Fibroblast of skin of abdomen (primary cell): ENCODE data around the gene TBX3.

ENCODE experiments used
- DNase-seq: peaks from one replicate; pipeline ENCODE4 v3.0.0-alpha.2; 2013

Gene TBX3

DNA sequence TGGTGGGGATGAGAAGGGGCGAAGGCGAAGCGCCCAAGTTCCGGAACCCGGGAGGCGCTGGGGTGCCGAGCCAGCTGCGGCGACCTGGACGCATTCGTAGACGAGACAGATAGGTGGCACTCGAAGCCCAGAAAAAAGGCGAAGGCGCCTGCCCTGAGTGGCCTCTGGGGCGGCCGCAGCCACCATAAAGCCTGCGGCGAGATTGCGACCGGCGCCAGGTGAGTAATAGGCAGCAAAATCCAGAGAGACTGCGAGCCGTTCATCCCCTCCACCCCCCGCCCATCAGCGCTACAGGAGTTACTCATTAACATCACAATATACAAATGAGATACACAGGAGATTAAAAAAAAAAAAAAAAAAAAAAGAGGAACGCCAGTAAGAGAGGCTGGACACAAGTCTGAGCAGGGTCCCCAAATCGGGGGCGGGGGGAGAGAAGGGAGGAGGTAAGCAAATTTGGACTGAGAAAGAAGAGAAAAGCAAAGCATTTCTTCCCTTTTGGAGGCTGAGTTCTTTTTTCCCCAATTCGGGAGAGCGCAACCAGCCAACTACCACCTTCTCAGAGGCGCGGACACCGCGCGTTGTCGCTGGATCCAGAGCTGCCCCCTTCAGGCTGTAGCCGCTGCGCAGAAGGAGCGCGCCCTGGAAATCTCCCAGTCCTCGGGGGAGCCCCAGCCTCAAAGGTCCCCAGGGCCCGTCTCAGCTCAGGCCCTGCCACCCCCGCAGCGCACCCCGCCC, 15.7 kb downstream of the TBX3 start:
- DNase-seq = peak; percentile 88

DNA sequence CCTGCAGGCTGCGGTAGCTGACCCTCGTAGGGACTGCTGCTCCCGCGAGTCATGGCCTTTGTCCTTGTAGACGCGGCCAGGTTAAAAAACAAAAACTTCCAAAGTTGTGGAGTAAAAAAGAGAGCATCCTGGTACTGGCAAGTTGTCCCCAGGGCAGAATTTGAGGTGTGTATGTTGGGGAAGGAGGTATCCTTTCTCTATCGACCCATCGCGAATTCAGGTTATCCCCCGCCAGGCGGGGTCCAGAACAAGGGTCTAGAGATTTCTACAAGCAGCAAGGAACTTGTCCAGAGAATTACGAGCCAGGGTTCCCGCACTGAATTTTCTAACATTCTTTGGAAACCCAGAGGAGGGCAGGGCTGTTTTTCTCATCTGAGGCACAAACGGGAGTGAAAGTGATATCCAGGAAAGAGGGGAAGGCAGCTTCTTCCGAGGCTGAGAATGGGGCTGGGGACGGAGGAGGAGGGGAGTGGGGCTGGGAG, 16.3 kb downstream of the TBX3 start:
- no peak for DNase-seq

DNA sequence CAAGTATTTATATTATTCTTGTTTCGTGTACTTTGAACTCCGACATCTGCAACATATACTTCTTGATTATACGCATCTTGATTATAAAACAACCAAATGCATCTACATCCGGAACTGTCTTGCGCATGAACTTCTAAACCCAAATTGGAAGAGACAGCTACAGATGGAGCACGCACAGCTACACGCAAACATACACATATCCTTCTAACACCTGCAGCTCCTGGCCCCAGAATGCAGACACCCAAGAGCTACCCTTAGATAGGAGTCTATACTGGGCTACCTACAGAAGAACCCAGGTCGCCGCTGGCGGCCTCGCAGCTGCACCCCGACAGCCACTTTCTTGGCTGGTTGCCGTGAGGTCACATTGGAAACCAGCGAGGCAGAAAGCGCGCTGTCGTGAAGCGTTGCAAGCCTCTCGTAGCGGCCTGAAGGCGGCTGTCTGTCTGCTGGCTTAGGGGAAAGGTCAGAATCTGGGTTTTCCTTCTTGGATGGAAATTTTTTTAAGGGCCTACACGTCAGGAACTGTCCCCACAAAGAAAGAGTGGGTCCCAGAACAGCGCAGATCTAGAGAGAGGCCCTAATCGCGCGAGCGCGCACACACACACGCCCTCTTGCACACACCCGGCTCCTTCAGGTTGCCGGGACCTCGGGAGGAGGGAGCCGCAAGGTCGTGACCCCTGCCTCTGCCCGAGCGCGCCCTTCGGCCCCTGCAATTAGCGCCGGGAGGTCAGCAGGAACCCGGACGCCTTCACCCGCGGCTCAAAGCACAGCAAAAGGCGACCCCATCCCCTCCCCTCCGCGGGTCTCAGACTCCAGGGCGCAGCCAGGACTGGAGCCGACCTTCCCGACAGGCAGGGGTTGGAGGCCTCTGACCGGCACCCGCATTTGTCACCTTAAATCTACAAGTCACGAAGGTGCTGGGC, 17.0 kb downstream of the TBX3 start:
- no peak for DNase-seq

DNA sequence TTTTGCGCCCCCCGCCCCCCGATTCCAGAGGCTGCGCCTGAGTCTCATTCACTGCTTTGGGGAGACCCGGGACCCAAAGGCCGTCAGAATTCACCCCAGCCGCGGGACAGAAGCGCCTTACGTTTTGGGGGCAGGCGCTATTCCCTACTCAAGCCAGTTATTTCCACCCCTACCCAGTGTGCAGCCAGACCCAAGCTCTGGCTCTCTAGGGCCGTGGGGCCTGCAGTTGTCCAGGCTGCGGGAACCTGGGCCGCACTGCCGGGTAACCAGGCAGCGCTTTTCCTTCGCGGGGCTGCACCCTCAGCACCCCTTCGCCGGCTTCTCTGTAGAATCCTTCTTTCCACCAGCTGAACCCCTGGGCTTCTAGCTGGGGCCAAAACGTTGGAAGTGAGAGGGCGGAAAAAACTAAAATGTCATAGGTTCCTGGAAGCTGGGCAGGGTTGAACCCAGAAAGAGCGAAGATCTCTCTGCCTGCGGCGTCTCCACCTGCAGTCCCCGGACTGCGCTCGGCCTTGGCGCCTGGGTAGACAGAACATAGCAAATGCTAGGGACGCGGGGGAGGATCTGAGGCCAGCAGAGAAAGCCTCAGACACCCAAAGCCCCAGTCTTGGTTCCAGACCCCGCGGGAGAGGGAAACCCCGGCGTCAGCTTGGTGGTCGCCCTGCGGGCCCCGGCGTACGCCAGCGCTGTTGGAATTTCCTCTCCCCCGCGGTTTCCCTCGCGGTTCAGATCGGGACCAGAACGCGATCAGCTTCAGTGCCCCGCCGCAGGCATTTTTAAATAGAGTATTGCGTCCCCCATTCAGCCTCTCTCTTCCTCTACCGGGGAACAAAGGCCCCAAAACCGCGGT, 18.3 kb downstream of the TBX3 start:
- DNase-seq = no peak

DNA sequence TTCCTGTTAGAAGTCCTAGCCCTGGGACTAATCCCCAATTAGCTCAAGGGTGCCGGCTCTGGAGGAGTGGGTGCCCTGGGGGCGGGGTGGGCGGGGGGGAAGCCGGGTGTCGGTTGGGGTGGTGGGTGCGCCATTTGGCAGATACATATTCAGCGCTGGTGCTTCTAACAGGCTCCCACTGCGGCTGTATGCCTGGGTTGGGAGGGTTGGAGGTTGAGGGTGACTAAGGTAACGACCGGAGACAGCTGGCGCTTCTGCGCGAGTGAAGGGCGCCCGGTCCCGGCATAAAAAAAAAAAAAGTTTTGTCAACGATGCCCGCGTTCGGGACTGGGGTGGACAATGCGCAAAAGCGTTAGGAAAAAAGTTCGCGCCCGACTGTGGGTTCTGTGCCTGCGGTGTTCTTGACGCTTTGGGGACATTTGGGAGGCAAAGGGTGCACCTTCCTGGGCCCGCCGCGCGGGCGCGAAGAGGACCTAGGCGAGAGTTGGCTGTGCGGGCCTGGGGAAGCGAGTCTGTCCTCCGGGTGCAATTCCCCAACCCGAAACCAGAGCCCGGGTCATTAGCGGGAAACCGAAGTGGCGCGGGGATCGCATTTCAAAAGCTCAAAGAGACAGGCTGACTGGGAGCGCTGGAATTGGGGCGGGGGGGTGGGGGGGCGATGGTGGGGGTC, 19.2 kb downstream of the TBX3 start:
- DNase-seq = no peak

DNA sequence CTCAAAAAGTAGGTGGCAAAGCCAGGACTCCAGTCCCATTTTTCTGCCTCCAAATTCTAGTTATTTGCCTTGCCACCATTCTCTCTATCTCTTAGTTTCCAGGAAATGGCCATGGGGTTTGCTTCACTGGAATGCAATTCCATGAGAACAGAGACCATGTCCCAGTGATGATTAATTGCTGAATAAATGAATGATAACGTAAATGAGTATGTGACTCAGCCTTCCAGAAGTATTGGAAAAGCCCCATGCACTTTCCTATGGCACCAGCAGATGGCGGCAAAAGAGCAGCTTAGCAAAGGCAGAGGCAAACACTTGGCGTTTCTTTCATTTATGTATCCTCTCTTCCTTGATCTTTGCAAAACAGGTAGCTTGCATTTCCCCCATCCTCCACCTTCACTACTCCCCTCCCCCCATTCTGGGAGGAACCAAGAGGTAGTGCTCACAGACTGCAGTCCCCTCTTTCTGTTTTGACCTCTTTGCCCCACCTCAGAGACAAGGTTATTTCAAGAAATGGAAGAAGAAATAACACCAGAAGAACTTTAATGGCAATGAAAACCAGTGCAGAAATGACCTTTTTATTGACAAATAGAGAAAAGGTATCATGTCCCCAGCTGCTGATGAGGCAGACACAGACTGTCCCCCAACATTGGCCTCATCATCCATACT, 21.3 kb downstream of the TBX3 start:
- peak; percentile 91 for DNase-seq

DNA sequence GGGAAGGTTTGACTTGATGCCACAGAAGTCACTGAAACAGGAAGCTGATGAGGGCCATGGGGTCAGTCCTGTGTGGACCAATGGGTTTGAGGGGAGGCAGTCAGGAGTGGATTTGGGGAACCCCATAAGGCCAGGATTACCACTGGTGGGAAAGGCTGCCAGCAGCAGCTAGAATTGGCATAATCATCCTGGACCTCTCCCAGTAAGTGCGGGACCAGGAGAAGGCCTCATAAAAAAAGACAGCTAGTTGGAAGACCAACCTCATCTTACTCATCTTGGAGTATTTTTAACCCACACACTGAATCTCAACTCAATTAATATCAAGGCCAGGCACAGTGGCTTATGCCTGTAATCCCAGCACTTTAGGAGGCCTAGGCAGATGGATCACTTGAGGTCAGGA, 22.7 kb downstream of the TBX3 start:
- no peak for DNase-seq

DNA sequence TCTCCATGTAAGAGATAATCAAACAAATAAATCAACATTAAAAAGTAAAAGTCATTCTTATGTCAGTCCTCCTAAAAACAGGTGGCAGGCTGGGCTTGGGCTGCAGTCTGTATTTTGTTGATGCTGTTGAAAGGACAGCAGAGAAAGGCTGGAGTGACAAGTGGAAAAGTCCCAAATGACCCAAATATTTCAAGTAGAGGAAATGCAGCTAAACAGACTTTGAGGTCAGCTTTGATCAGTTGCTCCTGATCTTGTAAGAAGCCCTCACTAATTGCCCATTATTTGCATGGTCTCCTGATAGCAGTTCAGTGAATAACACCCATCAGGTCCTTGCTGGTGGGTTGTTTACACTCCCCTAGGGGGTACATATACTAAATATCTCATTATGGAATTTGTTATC, 24.9 kb downstream of the TBX3 start:
- no peak for DNase-seq

DNA sequence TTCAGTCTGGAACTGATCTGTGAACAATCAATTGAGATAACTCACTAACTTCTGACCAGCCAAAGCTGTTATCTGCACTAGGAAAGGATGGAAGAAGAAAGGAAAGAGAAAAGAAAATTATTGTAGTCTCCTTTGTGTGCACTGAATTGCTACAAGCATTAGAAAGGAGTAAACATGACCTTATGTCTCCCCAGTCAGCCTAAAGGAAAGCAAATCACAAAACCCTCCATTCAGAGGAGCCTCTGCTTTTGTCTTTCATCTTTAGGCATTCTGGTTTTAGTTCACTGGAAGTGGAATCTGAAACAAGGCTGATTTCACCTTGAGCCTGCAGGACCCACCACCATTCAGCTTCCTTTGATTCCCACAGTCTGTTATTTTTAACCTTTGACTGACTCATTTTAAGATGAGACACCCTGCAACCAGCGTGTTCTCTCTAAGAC, 26.0 kb downstream of the TBX3 start:
- no peak for DNase-seq

DNA sequence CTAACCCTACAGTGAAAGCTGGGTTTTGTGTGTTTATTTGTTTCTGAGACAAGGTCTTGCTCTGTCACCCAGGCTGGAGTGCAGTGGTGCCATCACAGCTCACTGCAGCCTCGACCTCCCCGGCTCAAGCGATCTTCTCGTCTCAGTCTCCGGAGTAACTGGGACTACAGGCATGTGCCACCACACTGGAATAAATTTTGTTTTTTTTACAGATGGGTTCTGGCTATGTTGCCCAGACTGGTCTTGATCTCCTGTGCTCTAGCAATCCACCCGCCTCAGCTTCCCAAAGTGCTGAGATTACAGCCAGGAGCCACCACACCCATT, 26.4 kb downstream of the TBX3 start:
- DNase-seq = no peak

DNA sequence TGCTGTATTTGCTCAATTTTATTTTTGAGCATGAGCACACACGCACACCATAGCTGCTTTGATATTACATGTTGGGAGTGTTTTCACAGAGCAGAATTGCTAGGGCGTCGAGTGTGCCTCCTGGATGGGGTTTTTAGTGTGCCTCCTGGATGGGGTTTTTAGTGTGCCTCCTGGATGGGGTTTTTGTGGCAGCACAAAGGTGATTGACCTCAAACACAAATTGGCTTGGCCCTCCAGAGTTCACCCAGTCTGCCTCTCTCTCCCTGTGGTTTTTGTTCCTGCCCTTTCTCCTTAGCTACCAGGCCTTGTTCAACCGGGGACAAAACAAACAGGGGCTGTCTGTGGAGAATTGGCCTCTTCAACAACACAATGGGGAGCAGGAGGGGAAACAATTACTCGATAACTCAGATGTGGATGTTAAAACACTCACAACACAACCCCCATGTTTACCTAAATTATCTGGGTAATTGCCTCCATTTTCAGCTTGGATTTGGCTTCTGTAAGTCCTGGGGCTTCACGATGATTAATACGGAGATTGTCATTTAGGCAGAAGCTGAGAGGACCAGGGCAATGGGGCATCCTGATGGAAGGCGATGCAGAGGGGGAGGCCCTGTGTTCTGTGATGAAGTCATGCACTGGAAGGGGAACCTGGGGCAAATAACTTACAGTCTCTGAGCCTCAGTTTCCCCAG, 26.9 kb downstream of the TBX3 start:
- no peak for DNase-seq

DNA sequence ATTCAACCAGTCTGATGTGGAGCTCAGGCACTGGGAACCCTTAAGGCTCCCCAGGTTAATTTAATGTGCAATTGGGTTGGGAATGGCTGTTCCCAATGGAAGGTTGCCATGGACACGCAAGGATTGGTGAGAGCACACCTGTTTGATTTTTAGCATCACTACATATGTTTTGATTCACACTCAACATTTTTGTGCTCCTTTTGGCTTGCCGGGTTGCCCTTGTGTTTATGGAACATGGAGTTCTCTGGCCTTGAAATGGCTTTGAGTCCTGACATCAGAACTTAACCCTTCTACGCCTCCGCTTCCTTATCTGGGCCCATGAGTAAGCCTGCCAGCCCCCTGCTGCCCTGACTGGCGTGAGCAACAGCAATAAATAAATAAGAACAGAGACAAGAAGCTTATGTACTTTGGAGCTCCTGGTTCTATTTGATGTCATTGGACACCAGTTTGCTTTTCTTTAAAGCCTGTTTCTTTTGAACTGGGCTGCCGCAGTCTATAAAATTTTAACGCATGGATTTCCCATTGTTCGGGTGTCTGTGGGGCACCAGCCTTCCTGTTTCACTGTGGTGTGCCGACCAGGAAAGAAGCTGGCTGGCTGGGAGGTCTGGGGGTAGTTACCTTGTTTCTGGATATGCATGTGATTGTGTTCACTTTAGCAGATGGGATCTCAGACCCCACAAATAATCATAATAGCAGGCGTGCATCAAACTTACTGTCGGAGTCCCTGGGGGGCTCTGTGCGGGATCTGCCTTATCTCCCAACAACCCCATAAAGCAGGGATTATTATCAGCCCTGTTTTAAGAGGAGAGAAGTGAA, 27.8 kb downstream of the TBX3 start:
- no peak for DNase-seq

DNA sequence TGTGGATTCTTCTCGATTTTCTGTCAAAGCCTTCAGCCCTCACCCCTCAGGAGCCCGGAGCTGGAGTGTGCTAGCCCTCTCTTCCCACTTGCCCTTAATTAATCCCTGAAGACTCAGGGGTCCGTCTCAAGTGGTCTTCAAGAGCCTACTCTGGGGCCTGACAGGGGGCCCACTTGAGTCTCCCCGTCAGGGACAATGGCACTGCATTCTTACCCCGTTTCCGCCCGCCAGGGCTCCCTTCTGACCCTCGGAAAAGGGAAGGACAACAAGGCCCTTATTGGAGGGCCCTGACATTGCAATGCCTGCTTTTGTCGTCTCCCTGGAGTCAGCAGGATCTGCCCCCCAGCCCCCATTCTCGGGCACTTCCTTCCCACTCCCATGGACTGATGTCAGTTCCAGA, 34.4 kb downstream of the TBX3 start:
- DNase-seq = no peak

DNA sequence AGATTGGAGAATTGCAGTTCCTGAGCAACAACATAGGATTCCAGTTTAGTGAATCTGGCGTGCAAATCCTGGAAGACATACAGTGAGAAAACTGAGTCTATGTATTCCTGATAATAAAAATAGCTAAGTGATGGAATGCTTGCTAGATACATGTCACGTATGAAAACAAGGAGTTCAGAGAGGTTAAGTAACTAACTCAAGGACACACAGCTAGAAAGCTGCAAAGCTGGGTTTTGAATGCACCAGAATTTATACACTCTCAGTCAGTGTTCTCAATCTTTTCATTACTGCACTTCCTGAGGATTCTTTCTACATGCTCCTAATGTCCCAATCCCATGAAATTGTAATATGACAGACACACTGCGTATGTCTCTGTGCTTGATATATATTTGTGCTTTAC, 35.3 kb downstream of the TBX3 start:
- no peak for DNase-seq

DNA sequence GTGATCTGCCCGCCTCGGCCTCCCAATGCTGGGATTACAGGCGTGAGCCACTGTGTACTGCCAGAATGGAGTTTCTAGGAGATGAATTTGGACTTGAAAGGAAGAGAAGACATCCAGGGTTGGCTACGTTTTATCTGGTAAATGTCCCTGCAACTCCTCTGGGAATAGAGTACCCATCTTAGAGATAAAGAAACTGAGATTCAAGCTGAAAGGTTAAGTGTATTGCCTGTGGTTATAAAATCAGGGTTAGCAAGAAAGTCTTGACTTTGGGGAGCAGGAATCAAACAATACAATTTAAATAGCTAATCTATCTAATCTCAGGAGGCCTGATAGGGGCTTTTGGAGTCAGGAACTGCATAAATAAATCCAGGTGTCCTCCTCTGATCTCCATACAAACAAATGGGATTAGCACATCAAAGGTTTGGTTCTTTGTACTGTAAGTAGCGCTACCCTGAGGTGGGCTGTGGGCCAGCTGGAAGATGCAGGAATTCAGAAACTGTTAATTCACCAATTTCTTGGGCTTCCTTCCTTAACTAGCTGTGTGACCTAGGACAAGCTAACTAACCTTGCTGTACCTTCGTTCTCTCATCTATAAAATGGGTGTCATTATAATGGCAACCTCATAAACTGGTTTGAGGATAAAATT, 45.1 kb downstream of the TBX3 start:
- no peak for DNase-seq

DNA sequence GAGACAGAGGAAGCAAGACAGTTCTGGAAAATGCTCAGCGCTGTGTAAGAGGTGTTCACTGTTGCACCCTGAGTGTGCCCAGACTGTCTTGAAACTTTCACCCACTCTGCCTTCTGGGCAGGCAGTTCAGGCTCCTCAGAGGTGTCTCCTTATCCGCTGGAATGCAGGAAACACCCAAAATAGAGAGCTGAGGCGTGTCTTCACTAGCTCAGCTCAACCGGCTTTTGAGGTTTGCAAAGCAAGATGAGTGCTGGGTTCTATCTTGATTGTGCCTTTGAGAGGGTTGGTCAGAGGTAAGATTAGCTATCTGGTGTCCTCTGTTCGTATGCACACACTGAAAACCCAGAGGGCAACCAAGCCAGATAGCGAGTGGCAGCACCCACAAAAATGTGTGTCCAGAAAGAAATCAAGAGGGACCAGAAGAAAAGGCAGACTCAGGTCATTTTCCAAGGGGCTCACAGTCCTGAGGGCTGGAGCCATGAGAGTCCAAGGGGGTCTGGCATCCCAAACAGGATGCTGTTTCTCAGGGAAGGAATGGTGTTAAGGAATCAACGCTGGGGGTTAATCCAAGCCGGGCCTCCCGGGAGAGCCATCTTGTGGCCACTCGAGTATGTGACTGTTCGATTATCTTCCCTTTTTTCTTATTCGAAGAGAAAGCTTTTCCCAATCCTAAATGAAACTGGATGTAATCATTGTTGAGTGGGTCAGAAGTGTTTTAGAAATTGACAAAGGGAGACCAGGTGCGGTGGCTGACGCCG, 47.1 kb downstream of the TBX3 start:
- DNase-seq = peak; percentile 25

DNA sequence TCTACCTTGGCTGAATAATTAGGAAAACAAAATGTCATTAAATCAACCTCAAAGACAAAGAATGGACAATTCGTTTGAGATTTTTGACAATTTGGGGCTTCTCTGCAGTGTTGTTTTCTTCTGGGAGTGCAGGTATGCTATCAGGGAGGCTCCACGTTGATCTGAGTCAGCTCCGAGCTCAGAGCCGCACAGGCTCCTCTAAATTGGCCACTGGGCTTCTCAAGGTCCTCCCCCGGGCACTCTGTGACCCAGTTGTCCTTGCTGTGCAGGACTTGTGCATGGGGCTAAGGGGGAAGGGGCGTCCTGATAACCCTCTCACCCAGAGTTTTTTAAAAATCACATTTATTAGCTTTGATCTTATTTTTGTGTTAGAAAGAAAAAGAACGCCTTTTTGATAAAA, 52.7 kb downstream of the TBX3 start:
- no peak for DNase-seq

DNA sequence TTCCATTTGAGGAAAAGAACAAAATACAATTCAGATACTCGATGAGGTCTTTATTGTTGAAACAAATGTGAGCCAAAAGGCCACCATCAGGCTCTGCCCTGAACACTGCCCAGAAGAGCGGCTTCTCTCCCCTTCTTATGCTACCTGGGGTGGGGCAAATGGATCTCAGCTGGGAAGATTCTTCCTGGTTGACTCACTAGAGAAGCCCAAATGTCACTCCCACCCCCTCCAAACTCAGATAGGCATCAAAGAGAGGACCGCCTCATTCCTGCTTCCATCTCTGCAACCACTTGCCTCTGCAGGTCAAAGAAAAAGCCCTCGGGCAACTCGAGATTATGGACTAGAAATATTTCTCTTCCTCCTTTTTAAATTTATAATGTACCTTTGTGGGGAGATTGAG, 55.8 kb downstream of the TBX3 start:
- no peak for DNase-seq

DNA sequence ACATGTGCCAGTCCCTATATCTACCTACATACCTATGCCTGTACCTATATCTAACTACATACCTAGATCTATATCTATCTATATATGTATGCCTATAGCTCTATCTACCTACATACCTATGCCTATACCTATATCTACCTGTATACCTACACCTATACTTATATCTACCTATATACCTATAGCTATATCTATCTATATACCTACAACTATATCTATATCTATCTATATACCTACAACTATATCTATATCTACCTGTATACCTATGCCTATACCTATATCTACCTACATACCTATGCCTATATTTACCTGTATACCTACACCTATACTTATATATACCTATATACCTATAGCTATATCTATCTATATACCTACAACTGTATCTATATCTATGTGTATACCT, 56.6 kb downstream of the TBX3 start:
- no peak for DNase-seq
